NCI-H460 (cell line): ENCODE measurements around the gene MOG. TPM values are rescaled to one million over a fixed set of nuclear protein-coding genes. Genes with fewer than 3 reads are reported as not detected.
A peak's percentile ranks its signal among the peaks of the same experiment; 100 is the strongest.

ENCODE experiments used
- DNase-seq: peaks from one replicate; pipeline ENCODE4 v3.0.0-alpha.2; 2016; ENCODE audit warnings: low read depth; ENCODE audit errors: extremely low read depth
- total RNA-seq: library from RNA; depleted of rRNA; stranded (reverse); fragments of >200 nt; shearing (Covaris generic); gene quantifications from 2 replicates; pipeline ENCODE4 v1.2.3, GENCODE V29; 2014

Gene MOG
- total RNA-seq, 1 experiment from 2014 or later, result not detected

- no peak for DNase-seq
Measured at GRCh38 chr6:29673161-29673560, 16.3 kb downstream of the MOG start.

DNA sequence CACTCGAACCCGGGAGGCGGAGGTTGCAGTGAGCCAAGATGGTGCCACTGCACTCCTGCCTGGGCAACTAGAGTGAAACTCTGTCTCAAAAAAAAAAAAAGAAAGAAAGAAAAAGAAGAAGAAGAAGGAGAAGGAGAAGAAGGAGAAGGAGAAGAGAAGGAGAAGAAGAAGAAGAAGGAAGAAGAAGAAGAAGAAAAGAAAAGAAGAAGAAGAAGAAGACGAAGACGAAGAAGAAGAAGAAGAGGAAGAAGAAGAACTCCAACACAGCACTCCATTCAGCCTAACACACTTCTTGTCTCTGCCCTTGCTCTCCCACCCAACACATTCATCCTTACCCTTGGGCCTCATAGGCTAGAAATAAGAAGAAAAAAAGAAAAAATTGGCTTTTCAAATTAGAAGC lies 17.1 kb downstream of the MOG start:
- DNase-seq, result no peak

DNA sequence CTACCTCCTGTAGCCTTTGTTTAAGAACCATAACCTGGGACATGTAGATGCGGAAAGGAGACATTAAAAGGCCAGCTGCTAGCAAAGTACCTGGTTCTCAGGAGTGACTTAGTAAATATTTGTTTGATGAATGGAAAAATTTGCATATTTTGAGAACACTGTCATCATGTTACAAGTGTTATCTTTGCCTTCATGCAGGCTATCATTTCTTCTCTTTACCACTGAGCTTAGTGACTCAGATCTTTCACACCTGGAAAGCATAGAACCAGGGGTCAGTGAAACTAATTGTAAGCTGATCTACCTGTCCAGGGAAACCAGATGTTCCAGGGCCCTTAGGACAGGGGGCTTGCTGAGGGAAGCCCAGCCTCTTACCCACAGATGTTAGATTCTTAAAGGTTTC lies 18.7 kb downstream of the MOG start:
- no peak for DNase-seq

GRCh38 chr6:29676981-29677601 lies 20.2 kb downstream of the MOG start:
- no peak for DNase-seq

- no peak for DNase-seq
Measured at GRCh38 chr6:29678114-29678513, 21.2 kb downstream of the MOG start.

DNA sequence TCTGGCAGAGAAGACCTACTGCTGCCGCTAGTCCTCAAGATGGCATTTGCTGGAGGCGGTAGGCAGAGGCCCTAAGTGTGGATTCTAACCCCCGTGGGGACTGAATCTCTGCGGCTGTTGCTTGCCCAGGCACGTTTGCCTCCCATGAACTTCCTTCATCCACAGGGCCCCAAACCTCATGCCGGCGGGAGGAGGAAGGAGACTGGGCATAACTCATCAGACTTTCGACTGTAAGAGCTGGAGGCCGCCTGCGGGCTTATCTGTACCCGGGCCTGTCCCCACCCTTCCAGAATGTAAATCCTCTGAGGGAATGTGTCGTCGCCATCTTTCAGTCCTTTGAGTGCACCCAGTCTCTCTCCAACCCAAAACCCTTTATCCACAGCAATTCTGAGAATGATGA lies 23.1 kb downstream of the MOG start:
- no peak for DNase-seq

GRCh38 chr6:29680416-29680815 lies 23.5 kb downstream of the MOG start:
- DNase-seq, result no peak

DNA sequence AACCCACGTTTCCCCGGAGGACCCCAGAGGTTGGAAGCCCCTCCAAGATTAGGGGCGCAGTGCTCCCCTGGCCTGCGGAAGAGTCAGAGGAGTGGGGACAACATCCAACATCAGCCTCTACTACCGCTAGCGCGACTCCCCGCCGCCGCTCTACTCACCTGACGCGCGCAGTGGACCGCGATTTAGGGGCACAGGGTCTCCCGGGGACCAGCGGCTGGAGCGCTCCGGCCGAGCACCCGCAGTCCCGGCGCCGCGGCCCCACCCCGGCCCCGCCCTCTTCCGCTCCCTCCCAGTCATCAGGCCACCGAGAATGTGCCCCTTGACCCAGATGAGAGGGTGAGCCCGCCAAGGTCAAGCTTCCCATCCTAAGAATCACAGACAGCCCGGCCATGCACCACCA lies 24.0 kb downstream of the MOG start, which contains the start of gene ZFP57:
ZFP57 (minus strand) TSS at position 249 of the 400 bp plus-strand sequence. CDS start 4,149 bp downstream, outside the sequence.
- no peak for DNase-seq

GRCh38 chr6:29681811-29682210 lies 24.9 kb downstream of the MOG start:
- no peak for DNase-seq

GRCh38 chr6:29685718-29686326 lies 28.9 kb downstream of the MOG start:
- no peak for DNase-seq

DNA sequence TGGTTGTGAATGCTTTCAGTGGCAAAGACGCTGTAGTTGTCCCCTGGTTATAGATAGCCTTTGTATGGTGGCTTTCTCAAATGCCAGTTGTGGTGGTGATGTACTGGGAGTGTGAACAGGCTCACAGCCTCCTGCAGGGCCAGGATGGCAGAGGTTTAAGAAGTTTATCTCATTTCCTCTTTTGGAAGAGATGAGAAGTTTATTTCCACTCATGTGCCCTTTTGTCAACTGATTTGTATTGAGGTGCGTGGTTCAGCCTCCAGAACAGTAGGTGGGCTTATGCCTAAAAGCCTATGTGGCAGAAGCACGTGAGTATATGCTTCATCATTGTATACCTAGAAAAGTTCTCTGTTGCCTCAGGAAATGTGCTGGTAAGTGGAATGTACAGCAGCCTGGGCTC lies 37.7 kb downstream of the MOG start:
- DNase-seq, result no peak

- DNase-seq, result peak; percentile 11
Measured at GRCh38 chr6:29696147-29697125, 39.5 kb downstream of the MOG start.

DNA sequence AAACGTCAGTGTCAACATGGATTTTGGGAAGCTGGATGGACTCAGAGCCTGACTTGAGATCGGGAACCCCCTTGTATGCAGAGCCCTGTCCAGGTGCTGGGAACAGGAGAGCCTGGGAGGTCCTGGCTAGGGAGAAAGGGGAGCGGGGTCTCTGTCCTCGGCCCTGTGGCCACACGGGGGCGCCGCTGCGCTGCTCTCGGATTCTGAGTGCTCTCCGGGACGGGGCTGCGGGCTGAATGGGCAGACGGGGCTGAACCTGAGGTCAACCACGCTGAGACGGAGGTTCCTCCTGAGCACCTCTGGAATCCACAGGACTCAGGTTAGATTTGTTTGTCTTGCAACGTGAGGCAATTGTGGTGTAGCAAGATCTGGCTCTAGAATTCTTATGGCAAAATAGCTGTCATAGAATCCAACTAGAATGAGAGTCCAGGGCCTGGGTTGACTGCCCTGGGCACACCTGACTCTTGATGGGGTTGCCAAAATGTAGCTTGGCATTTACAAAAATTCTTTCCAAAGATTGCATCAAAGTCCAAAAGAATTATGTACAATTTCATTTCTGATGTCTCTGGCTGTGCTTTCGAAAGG lies 45.7 kb downstream of the MOG start:
- peak; percentile 26 for DNase-seq

DNA sequence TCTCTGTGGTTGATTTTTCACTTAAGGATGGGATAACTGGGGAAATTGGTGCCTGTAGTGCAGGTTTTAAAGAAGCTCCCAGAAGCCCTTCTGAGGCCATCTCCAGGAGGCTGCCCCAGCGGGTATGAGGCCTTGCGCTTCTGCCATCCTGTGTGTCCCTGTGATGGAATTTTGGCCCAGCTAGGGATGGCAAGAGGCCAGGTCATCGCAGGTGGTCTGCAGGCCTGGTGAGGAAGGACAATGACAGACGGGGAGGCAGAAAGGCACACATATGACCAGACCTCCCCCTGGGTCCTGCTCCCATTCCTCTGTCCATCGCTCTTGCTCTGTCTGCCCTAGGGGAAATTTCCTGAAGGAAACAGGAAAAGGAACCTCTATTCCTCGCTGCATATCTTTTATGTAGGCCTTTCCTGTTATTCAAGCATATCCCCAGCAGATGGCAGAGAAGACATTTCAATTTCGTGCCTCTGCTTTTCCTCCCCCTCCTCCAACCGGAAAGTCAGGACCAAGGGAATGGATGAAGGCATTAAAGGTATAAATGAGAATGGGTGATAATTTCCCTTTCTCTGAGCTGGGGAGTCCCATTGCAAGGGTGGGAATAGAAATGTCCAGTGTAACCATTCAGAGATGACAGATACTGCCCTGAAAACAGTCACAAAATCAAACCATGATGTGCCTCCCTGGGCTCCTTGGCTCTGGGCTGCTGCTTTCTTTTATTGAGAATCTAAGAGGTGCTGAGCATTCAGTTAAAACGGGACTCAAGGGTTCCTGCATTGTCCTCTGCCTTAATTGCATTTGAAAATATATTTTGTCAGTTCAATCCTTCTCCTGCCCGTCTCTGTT lies 48.7 kb downstream of the MOG start:
- peak; percentile 61 for DNase-seq

DNA sequence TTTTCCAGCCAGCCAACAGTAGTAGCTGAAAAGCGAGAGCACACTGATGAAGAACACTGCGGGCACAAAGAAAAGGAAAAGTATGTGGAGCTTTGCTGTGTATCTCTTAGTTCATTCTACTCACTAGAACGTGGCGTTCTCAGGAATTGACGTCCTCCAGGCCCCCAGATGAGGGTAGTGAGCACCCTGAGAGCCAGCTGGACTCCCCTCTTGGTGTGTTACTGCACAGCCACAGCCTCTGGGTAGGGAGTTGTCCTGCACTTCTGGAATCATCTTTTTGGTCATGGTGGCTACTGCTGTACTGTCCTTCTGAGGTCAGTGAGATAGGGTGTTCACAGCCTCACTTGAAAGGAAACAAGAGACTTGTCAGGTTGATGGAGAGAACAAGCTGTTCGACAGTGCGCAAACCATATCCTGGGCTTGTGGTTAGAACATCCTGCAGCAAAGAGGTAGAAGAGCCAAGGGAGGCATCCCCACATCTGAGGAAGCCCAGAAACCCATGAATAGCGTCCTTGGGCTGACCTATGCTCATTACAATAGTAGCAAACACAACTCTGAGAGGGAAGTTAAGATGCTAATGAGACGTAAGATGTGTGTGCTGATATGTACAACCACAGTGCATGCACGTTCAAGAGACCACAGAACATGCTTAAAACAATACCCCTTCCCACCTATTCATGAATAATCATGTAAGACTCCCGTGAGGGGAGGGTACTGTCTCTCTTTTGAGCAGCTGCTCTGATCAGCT lies 51.7 kb downstream of the MOG start:
- DNase-seq, result no peak

DNA sequence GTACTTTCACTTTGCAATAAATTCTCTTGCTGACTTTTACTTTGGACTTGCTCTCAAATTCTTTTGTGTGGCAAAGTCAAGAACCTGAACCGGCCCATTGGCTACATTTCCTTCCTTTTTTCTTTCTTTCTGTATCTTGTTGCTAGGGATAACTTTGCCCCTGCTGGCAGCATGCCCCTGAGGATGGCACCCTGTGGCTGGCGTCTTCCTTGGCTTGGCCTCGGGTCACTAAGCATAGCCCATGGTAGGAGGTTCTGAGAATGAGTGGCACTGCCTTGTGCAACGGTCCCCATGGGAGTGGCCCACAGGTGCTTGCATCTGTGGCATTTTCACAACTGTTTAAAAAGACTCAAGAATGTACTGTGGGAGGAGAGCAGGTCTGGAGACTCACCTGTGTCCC lies 52.3 kb downstream of the MOG start:
- DNase-seq, result no peak

GRCh38 chr6:29710281-29710941 lies 53.5 kb downstream of the MOG start:
- no peak for DNase-seq

DNA sequence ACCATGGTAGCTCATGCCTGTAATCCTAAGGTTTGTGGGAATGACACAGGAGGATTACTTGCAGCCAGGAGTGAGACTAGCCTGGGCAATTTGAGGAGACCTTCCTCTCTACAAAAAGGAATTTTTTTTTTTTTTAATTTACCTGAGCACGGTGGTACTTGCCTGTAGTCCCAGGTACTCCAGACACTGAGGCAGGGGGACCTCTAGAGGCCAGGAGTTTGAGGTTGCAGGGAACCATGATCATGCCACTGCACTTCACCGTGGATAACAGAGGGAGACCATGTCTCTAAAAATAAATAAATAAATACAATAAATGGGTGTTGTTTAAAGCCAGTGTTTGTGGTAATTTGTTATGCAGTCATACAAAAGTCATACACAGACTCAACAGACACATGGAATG lies 64.0 kb downstream of the MOG start:
- DNase-seq, result no peak
